ENCODE measurements around the gene MREG. TPM values are rescaled to one million over a fixed set of nuclear protein-coding genes. Genes with fewer than 3 reads are reported as not detected.
"Not testable (repeated sequence)": the region's sequence is repeated elsewhere in the genome, so short reads cannot be mapped to it uniquely, and the experiment has no call there.

The MREG gene
- polyA plus RNA-seq, 4 donors, result 1.9 to 8.7 (median 4.9) TPM

GRCh38 chr2:215994911-215995310 lies 18.4 kb downstream of the MREG start:
- no peak overlapping the region for H3K4me3 ChIP-seq (ENCODE audit: low read depth in 1 of 3, low read length in 3 of 3)
- WGBS, 3 donors, result 92 to 94% (median 93%) methylated on average over 4 of the region's 4 CpGs
- H3K36me3 ChIP-seq (ENCODE audit: control insufficient read depth in 3 of 3, insufficient read depth in 2 of 3, low read depth in 1 of 3, low read length in 3 of 3), result peaks cover 0 to 20% (median 8%) of the 10 kb centered on the region in 3 donors
- H3K27ac ChIP-seq (ENCODE audit: low read depth in 1 of 3, low read length in 2 of 3), result no peak overlapping the region
- H3K27me3 ChIP-seq (ENCODE audit: control insufficient read depth in 3 of 3, insufficient read depth in 3 of 3, low read length in 3 of 3), result no peaks in the 10 kb centered on the region
- no peaks in the 10 kb centered on the region for H3K4me1 ChIP-seq (ENCODE audit: control insufficient read depth in 3 of 3, insufficient read depth in 2 of 3, low read depth in 1 of 3, low read length in 2 of 3)
- no peak for DNase-seq
- FAIRE-seq, result no peak
- H3K9me3 ChIP-seq (ENCODE audit: control insufficient read depth in 2 of 2, insufficient read depth in 1 of 2, low read depth in 1 of 2, low read length in 1 of 2), result no peaks in the 10 kb centered on the region

- not testable (repeated sequence) for H3K27me3 ChIP-seq (ENCODE audit: control insufficient read depth in 3 of 3, insufficient read depth in 3 of 3, low read length in 3 of 3); DNase-seq; H3K4me3 ChIP-seq (ENCODE audit: low read depth in 1 of 3, low read length in 3 of 3); H3K4me1 ChIP-seq (ENCODE audit: control insufficient read depth in 3 of 3, insufficient read depth in 2 of 3, low read depth in 1 of 3, low read length in 2 of 3); FAIRE-seq; H3K27ac ChIP-seq (ENCODE audit: low read depth in 1 of 3, low read length in 2 of 3); H3K36me3 ChIP-seq (ENCODE audit: control insufficient read depth in 3 of 3, insufficient read depth in 2 of 3, low read depth in 1 of 3, low read length in 3 of 3)
- WGBS, 3 donors, result 90 to 97% (median 95%) methylated on average over 5 of the region's 5 CpGs
- H3K9me3 ChIP-seq (ENCODE audit: control insufficient read depth in 2 of 2, insufficient read depth in 1 of 2, low read depth in 1 of 2, low read length in 1 of 2), result peaks cover 0 to 21% of the 10 kb centered on the region in 2 donors
Observed at GRCh38 chr2:215988556-215989207, 24.7 kb downstream of the MREG start.

- DNase-seq (no peak), FAIRE-seq (no peak)
- H3K4me1 ChIP-seq (ENCODE audit: control insufficient read depth in 3 of 3, insufficient read depth in 2 of 3, low read depth in 1 of 3, low read length in 2 of 3), result no peaks in the 10 kb centered on the region
- H3K27me3 ChIP-seq (ENCODE audit: control insufficient read depth in 3 of 3, insufficient read depth in 3 of 3, low read length in 3 of 3), result no peaks in the 10 kb centered on the region
- WGBS, 3 donors, result 74 to 90% (median 86%) methylated on average over 1 of the region's 1 CpG
- H3K27ac ChIP-seq (ENCODE audit: low read depth in 1 of 3, low read length in 2 of 3), result no peak overlapping the region
- H3K9me3 ChIP-seq (ENCODE audit: control insufficient read depth in 2 of 2, insufficient read depth in 1 of 2, low read depth in 1 of 2, low read length in 1 of 2), result peaks cover 0 to 21% of the 10 kb centered on the region in 2 donors
- H3K4me3 ChIP-seq (ENCODE audit: low read depth in 1 of 3, low read length in 3 of 3), result no peak overlapping the region
- H3K36me3 ChIP-seq (ENCODE audit: control insufficient read depth in 3 of 3, insufficient read depth in 2 of 3, low read depth in 1 of 3, low read length in 3 of 3), result peaks cover 0 to 7% (median 0%) of the 10 kb centered on the region in 3 donors
Observed at GRCh38 chr2:215985257-215985656, 28.1 kb downstream of the MREG start.

- FAIRE-seq, result no peak
- Histone ChIP-seq H3K4me3 (ENCODE audit: low read depth in 1 of 3, low read length in 3 of 3) (no peak overlapping the region), H3K27ac (ENCODE audit: low read depth in 1 of 3, low read length in 2 of 3) (no peak overlapping the region), H3K9me3 (ENCODE audit: control insufficient read depth in 2 of 2, insufficient read depth in 1 of 2, low read depth in 1 of 2, low read length in 1 of 2) (peaks cover 0 to 21% of the 10 kb centered on the region in 2 donors), H3K4me1 (ENCODE audit: control insufficient read depth in 3 of 3, insufficient read depth in 2 of 3, low read depth in 1 of 3, low read length in 2 of 3) (no peaks in the 10 kb centered on the region), H3K27me3 (ENCODE audit: control insufficient read depth in 3 of 3, insufficient read depth in 3 of 3, low read length in 3 of 3) (no peaks in the 10 kb centered on the region), H3K36me3 (ENCODE audit: control insufficient read depth in 3 of 3, insufficient read depth in 2 of 3, low read depth in 1 of 3, low read length in 3 of 3) (peaks cover 0 to 7% (median 0%) of the 10 kb centered on the region in 3 donors)
- DNase-seq, result no peak
- 87 to 88% (median 87%) methylated on average over 2 of the region's 2 CpGs for WGBS, 3 donors
Observed at GRCh38 chr2:215984661-215985060, 28.7 kb downstream of the MREG start.

GRCh38 chr2:215983581-215984351 lies 29.6 kb downstream of the MREG start:
- FAIRE-seq, result no peak
- no peaks in the 10 kb centered on the region for H3K4me1 ChIP-seq (ENCODE audit: control insufficient read depth in 3 of 3, insufficient read depth in 2 of 3, low read depth in 1 of 3, low read length in 2 of 3)
- peaks cover 0 to 7% (median 0%) of the 10 kb centered on the region in 3 donors for H3K36me3 ChIP-seq (ENCODE audit: control insufficient read depth in 3 of 3, insufficient read depth in 2 of 3, low read depth in 1 of 3, low read length in 3 of 3)
- peaks cover 0 to 15% of the 10 kb centered on the region in 2 donors for H3K9me3 ChIP-seq (ENCODE audit: control insufficient read depth in 2 of 2, insufficient read depth in 1 of 2, low read depth in 1 of 2, low read length in 1 of 2)
- no peak overlapping the region for H3K27ac ChIP-seq (ENCODE audit: low read depth in 1 of 3, low read length in 2 of 3)
- no peak overlapping the region for H3K4me3 ChIP-seq (ENCODE audit: low read depth in 1 of 3, low read length in 3 of 3)
- no peak for DNase-seq
- no peaks in the 10 kb centered on the region for H3K27me3 ChIP-seq (ENCODE audit: control insufficient read depth in 3 of 3, insufficient read depth in 3 of 3, low read length in 3 of 3)
- 70 to 94% (median 81%) methylated on average over 2 of the region's 2 CpGs for WGBS, 3 donors

- DNase-seq (peak in 1 of 2 donors; percentile 16), FAIRE-seq (no peak)
- H3K27ac ChIP-seq (ENCODE audit: low read depth in 1 of 3, low read length in 2 of 3), result no peak overlapping the region
Observed at GRCh38 chr2:215982465-215982875, 30.9 kb downstream of the MREG start.

GRCh38 chr2:215981115-215981514 lies 32.2 kb downstream of the MREG start:
- Histone ChIP-seq H3K27ac (ENCODE audit: low read depth in 1 of 3, low read length in 2 of 3) (no peak overlapping the region), H3K4me3 (ENCODE audit: low read depth in 1 of 3, low read length in 3 of 3) (no peak overlapping the region), H3K27me3 (ENCODE audit: control insufficient read depth in 3 of 3, insufficient read depth in 3 of 3, low read length in 3 of 3) (no peaks in the 10 kb centered on the region), H3K9me3 (ENCODE audit: control insufficient read depth in 2 of 2, insufficient read depth in 1 of 2, low read depth in 1 of 2, low read length in 1 of 2) (peaks cover 0 to 8% of the 10 kb centered on the region in 2 donors), H3K4me1 (ENCODE audit: control insufficient read depth in 3 of 3, insufficient read depth in 2 of 3, low read depth in 1 of 3, low read length in 2 of 3) (no peaks in the 10 kb centered on the region), H3K36me3 (ENCODE audit: control insufficient read depth in 3 of 3, insufficient read depth in 2 of 3, low read depth in 1 of 3, low read length in 3 of 3) (no peaks in the 10 kb centered on the region)
- 91 to 96% (median 94%) methylated on average over 7 of the region's 7 CpGs for WGBS, 3 donors
- FAIRE-seq, result no peak
- no peak for DNase-seq

More at GRCh38 chr2:215982465-215982875, 30.9 kb downstream of the MREG start:
- 67 to 73% (median 70%) methylated on average over 6 of the region's 6 CpGs for WGBS, 3 donors
- H3K27me3 ChIP-seq (ENCODE audit: control insufficient read depth in 3 of 3, insufficient read depth in 3 of 3, low read length in 3 of 3), result no peaks in the 10 kb centered on the region
- H3K4me1 ChIP-seq (ENCODE audit: control insufficient read depth in 3 of 3, insufficient read depth in 2 of 3, low read depth in 1 of 3, low read length in 2 of 3), result no peaks in the 10 kb centered on the region
- no peaks in the 10 kb centered on the region for H3K36me3 ChIP-seq (ENCODE audit: control insufficient read depth in 3 of 3, insufficient read depth in 2 of 3, low read depth in 1 of 3, low read length in 3 of 3)
- H3K4me3 ChIP-seq (ENCODE audit: low read depth in 1 of 3, low read length in 3 of 3), result no peak overlapping the region
- H3K9me3 ChIP-seq (ENCODE audit: control insufficient read depth in 2 of 2, insufficient read depth in 1 of 2, low read depth in 1 of 2, low read length in 1 of 2), result peaks cover 0 to 12% of the 10 kb centered on the region in 2 donors

GRCh38 chr2:215979620-215980019 lies 33.7 kb downstream of the MREG start:
- FAIRE-seq, result no peak

More at GRCh38 chr2:215979620-215980019, 33.7 kb downstream of the MREG start:
- no peaks in the 10 kb centered on the region for H3K36me3 ChIP-seq (ENCODE audit: control insufficient read depth in 3 of 3, insufficient read depth in 2 of 3, low read depth in 1 of 3, low read length in 3 of 3)
- peaks cover 0 to 6% of the 10 kb centered on the region in 2 donors for H3K9me3 ChIP-seq (ENCODE audit: control insufficient read depth in 2 of 2, insufficient read depth in 1 of 2, low read depth in 1 of 2, low read length in 1 of 2)
- H3K4me1 ChIP-seq (ENCODE audit: control insufficient read depth in 3 of 3, insufficient read depth in 2 of 3, low read depth in 1 of 3, low read length in 2 of 3), result no peaks in the 10 kb centered on the region
- no peak overlapping the region for H3K27ac ChIP-seq (ENCODE audit: low read depth in 1 of 3, low read length in 2 of 3)
- H3K27me3 ChIP-seq (ENCODE audit: control insufficient read depth in 3 of 3, insufficient read depth in 3 of 3, low read length in 3 of 3), result no peaks in the 10 kb centered on the region
- 52 to 64% (median 60%) methylated on average over 2 of the region's 2 CpGs for WGBS, 3 donors
- DNase-seq, result no peak
- H3K4me3 ChIP-seq (ENCODE audit: low read depth in 1 of 3, low read length in 3 of 3), result no peak overlapping the region

Measured in small intestine (tissue), 7 donors.